ENCODE measurements around the gene FATE1.

DNA sequence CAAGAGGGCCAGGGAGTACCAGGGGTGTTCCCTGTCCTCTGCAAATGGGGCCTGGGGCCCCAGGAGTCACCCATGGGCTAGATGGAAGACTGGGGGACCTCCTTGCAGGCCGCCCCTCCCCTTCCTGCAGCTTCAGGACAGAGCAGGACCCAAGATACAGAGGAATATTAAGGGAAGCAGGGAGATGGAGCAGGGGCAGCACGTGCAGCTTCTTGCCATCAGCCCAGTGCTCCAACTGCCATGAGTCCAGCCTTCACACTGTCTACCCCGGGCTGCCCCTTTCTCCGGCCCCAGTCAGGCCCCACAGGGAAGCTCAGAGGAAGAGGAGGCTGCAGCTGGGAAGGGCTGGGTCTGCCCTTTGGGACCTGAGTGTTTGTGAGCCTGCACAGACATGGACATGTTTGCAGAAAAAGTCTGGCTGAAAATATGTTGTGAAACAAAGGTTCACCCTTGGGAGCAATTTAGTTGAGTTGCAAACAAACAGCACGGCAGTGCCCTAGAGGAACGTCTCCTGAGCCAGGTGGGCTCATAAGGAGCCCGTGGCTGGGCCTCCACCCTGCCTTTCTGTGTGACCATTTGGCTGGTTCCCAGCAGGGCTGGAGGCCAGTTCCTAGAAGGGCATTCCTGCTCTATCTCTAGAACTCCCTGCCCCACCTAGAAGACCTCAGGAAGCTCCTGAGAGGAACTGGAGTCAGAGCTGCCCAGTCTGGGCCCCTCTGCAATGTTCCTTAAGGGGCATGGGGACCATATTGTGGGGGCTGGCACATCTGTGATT is 8.9 kb downstream of the FATE1 start:
- no peak for TF ChIP-seq ZFP82 (CRISPR knock-in tag; IDR thresholded peaks at IDR 0.05; ENCODE audit: borderline replicate concordance)
- no peak for TF ChIP-seq TAF1 (CRISPR knock-in tag; IDR thresholded peaks at IDR 0.05)
- no peak for TF ChIP-seq MXI1 (IDR thresholded peaks at IDR 0.05; ENCODE audit: borderline replicate concordance, low read depth, low read length)
- no peak for TF ChIP-seq ZNF737 (CRISPR knock-in tag; IDR thresholded peaks at IDR 0.05; ENCODE audit: borderline replicate concordance)
- no peak for TF ChIP-seq ZBTB8A (CRISPR knock-in tag; IDR thresholded peaks at IDR 0.05; ENCODE audit: borderline replicate concordance, low read depth)
- TF ChIP-seq ZNF235 (CRISPR knock-in tag; IDR thresholded peaks at IDR 0.05; ENCODE audit: borderline replicate concordance): no peak
- TF ChIP-seq ZNF484 (CRISPR knock-in tag; IDR thresholded peaks at IDR 0.05; ENCODE audit: borderline replicate concordance, low read depth): no peak
- no peak for TF ChIP-seq POLR2G (IDR thresholded peaks at IDR 0.05; ENCODE audit: low read depth, low read length)
